Right atrium auricular region (tissue), 2 donors: ENCODE results near the gene NEDD4L. TPM values are rescaled to one million over a fixed set of nuclear protein-coding genes. Genes with fewer than 3 reads are reported as not detected.
"Not testable (repeated sequence)": the region's sequence is repeated elsewhere in the genome, so short reads cannot be mapped to it uniquely, and the experiment has no call there.

Source experiments
- DNase-seq: peaks from one replicate; pipeline ENCODE4 v3.0.0-alpha.2; 2019; ENCODE audit warnings: low spot score
- H3K27ac ChIP-seq, 2 donors: fragments of 200-600 bp; sonication (generic); 1 replicate in 1 of 2; 2 replicates in 1 of 2; pipeline ENCODE4 v1.5.1; 2016 to 2019
- H3K27me3 ChIP-seq, 2 donors: fragments of 200-600 bp; sonication (generic); one replicate each; pipeline versions ENCODE4 v1.5.1 to v1.6.0; 2017 to 2019
- H3K36me3 ChIP-seq: fragments of 200-600 bp; sonication (generic); one replicate; pipeline ENCODE4 v1.5.1; 2016
- H3K4me1 ChIP-seq, 2 donors: fragments of 200-600 bp; sonication (generic); one replicate each; pipeline versions ENCODE4 v1.5.1 to v1.6.0; 2017 to 2019
- H3K4me3 ChIP-seq, 2 donors: fragments of 200-600 bp; sonication (generic); 1 replicate in 1 of 2; 2 replicates in 1 of 2; pipeline ENCODE4 v1.5.1; 2017 to 2019; ENCODE audit warnings: mild to moderate bottlenecking in 1 of 2, moderate library complexity in 1 of 2
- H3K9me3 ChIP-seq, 2 donors: fragments of 200-600 bp; sonication (generic); one replicate each; pipeline ENCODE4 v1.5.1; 2019
- CTCF ChIP-seq, 2 donors: fragments of 200-600 bp; sonication (generic); IDR thresholded peaks; one replicate each; pipeline ENCODE4 v1.5.1; 2019; ENCODE audit warnings: antibody characterized with exemption in 2 of 2
- total RNA-seq, 2 donors: library from RNA; depleted of rRNA; stranded (reverse); fragments of >200 nt; gene quantifications; one replicate each; pipeline ENCODE4 v1.1.0, GENCODE V29; 2016

Gene NEDD4L
- 10 to 100 TPM; 45.0 to 68.0 TPM for total RNA-seq

DNA sequence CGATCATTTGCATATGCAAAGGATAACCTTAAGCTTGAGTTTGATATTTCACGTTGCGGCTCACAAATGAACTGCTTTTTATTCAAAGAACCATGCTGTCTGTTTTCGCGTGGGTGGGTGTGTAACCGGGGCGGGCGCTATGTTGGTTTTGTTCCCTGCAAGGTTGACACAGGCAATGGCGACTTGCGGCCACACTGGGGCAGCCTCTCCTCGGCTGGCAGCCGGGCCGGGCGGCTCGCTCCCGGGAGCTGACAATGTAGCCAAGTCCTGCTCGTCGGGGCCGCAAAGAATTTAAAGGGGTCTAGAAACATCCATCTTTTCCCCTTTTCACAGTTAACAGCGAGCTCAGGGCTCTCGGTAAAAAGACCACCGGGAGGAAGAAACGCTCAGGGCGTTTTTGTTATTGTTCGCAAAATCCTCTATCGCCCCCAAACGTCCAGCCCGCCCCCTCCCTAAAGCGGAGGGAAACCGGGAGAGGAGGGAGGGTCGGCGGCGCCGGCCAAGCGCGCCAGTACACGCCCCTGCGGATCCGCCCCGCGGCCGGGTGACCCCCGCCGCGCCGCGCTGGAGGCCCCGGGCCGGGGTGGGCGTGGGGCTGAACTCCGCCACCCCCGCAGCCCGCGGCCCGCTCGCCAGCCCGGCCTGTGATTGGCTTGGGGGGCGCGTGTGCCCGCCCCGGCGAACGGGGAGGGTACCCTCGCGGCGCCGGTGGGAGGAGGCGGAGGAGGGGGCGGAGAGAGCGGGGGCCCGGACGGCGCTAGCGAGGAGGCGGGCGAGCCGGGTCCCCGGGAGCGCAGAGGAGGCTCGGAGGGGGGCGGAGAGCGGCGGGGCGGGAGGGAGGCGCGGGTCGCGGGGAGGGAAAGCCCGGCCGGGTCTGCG, at the start of gene NEDD4L:
Gene NEDD4L (plus strand): TSS at position 736 of the 879 bp plus-strand sequence. CDS start 435 bp downstream, outside the sequence.
- Histone ChIP-seq H3K36me3 (no peaks in the 10 kb centered on the region), H3K9me3 (no peaks in the 10 kb centered on the region), H3K27ac (peak within 1 kb of the TSS; percentile 87 to 89), H3K4me1 (peaks cover 0 to 26% of the 10 kb centered on the region in 2 donors), H3K27me3 (no peaks in the 10 kb centered on the region), H3K4me3 (peak within 1 kb of the TSS; percentile 85 to 86)
- DNase-seq = peak; percentile 90
- peak; percentile 54 to 93 for TF ChIP-seq CTCF (IDR thresholded peaks at IDR 0.05)

DNA sequence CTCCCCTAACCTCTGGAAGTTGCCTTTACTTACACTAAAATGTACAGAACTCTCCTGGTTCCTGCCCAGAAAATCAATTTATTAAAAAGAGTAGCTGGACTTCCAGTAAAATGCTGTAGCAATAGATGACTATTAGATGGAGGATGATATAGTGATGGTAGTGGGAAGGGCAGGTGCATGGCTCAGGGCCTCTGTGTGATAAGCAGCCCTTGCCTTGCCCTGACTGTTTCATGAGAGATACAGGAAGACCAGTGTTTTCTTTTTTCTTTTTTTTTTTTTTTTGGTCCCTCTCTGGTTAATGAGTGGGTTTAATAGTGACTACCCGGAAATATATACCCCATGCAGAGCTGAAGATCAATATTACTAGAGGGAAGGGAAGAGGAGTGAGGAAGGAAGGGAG, 48.7 kb upstream of the NEDD4L start:
- Histone ChIP-seq H3K27me3 (no peaks in the 10 kb centered on the region), H3K27ac (no peak overlapping the region), H3K36me3 (no peaks in the 10 kb centered on the region), H3K4me1 (no peaks in the 10 kb centered on the region), H3K4me3 (no peak overlapping the region), H3K9me3 (no peaks in the 10 kb centered on the region)
- TF ChIP-seq CTCF (IDR thresholded peaks at IDR 0.05) = no peak
- DNase-seq = no peak

DNA sequence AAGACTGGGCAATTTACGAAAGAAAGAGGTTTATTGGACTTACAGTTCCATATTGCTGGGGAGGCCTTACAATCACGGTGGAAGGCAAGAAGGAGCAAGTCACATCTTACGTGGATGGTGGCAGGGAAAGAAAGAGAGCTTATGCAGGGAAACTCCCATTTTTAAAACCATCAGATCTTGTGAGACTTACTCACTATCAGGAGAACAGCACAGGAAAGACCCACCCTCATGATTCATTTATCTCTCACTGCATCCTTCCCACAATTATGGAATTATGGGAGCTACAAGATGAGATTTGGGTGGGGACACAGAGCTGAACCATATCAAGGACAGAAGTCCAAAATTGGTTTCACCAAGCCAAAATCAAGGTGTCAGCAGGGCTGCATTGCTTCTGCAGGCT, 47.1 kb upstream of the NEDD4L start:
- not testable (repeated sequence) for H3K4me1 ChIP-seq, H3K27me3 ChIP-seq, DNase-seq, H3K4me3 ChIP-seq, H3K9me3 ChIP-seq, H3K36me3 ChIP-seq, H3K27ac ChIP-seq

GRCh38 chr18:57997820-57998219, 46.2 kb upstream of the NEDD4L start:
- no peaks in the 10 kb centered on the region for H3K27me3 ChIP-seq
- no peaks in the 10 kb centered on the region for H3K4me1 ChIP-seq
- no peak for DNase-seq
- H3K4me3 ChIP-seq = no peak overlapping the region
- no peak for TF ChIP-seq CTCF (IDR thresholded peaks at IDR 0.05)
- H3K27ac ChIP-seq = no peak overlapping the region
- H3K9me3 ChIP-seq = no peaks in the 10 kb centered on the region
- no peaks in the 10 kb centered on the region for H3K36me3 ChIP-seq

DNA sequence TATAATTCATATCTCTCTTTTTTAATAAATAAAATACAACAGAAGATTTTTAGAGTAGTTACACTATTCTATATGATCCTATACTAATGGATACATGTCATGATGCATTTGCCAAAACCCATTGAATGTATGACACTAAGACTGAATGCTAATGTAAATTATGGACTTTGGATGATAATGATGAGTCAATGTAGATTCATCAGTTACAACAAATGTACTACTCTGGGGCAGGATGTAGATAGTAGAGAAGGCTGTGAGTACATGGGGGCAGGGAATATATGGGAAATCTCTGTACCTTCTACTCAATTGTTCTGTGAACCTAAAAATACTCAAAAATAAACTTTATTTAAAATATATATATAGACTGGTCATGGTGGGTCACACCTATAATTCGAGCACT, 45.6 kb upstream of the NEDD4L start:
- H3K27me3 ChIP-seq = no peaks in the 10 kb centered on the region
- no peak overlapping the region for H3K4me3 ChIP-seq
- H3K4me1 ChIP-seq = no peaks in the 10 kb centered on the region
- no peak for DNase-seq
- no peaks in the 10 kb centered on the region for H3K36me3 ChIP-seq
- no peak overlapping the region for H3K27ac ChIP-seq
- no peaks in the 10 kb centered on the region for H3K9me3 ChIP-seq
- no peak for TF ChIP-seq CTCF (IDR thresholded peaks at IDR 0.05)

GRCh38 chr18:58004317-58004716, 39.7 kb upstream of the NEDD4L start:
- no peak for DNase-seq
- no peak overlapping the region for H3K4me3 ChIP-seq
- H3K9me3 ChIP-seq = no peaks in the 10 kb centered on the region
- H3K4me1 ChIP-seq = no peaks in the 10 kb centered on the region
- TF ChIP-seq CTCF (IDR thresholded peaks at IDR 0.05) = no peak
- no peak overlapping the region for H3K27ac ChIP-seq
- no peaks in the 10 kb centered on the region for H3K27me3 ChIP-seq
- H3K36me3 ChIP-seq = no peaks in the 10 kb centered on the region
